Hematopoietic multipotent progenitor cell treated with erythropoietin and hydrocortisone succinate and interleukin-3 and kit ligand, for 17 days (in vitro differentiated cells): ENCODE measurements around the gene NIPSNAP2.
"Not testable (repeated sequence)": the region's sequence is repeated elsewhere in the genome, so short reads cannot be mapped to it uniquely, and the experiment has no call there.

Source experiments
- DNase-seq: peaks from one replicate; pipeline ENCODE4 v3.0.0-alpha.2; 2015; ENCODE audit warnings: low spot score

The NIPSNAP2 gene

DNA sequence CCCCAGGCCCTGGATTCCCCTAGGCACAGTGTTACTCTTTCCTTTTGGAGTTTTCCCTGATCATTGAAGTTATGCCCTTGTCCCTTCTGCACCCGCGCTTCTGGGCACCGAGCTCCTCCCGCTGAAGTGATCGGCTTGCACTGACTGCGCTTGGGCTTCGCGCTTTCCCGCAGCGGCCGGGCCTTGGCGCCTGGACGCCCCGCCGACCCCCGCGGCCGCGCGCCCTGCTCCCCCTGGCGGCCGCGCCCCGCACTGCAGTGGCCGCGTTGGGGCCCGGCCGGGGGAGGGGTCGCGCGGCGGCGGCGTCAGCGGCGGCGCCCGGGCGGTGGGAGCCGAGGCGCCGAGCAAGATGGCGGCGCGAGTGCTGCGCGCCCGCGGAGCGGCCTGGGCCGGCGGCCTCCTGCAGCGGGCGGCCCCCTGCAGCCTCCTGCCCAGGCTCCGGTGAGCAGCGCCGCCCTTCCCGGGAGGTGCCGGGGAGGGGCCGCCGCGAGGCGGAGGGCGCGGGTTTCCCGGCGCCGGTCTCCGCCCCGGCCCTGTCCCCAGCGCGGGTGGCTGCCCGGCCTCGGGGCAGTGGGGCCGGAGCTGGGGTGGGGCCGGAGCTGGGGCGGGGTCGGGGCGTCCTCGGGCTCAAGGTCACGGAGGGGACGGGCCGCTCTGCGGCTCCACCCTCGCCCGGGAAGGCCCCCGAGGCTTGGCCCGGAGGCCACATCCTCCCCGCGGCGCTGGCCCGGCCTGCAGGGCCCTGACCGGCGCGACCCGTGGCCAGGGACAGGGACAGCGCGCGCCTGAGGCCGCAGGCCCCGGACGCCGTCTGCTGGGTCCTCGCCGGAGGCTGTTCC lies at the start of gene NIPSNAP2:
NIPSNAP2 (plus strand) TSS at position 325 of the 839 bp plus-strand sequence; CDS start at position 350, 25 bp downstream.
- DNase-seq = peak; percentile 68

DNA sequence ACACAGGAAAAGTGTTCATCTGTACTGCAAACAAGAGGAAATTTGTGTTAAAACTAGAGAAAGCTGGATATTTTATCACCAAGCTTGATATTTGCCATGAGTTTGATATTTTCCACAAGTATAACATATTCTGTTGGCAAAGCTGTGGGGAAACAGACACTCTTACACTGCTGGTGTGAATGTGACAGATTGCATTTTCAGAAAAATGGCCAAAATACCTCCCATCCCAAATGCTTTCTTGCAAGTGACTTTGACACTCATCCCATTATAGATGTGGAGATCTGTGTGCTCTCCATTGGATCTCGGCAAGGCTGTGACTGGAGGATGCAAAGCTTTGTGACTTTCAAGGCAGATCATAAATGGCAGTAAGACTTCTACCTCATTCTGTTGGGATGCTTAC lies 46.6 kb upstream of the NIPSNAP2 start:
- no peak for DNase-seq

- DNase-seq = no peak
Observed at GRCh38 chr7:55928006-55928767, 36.2 kb upstream of the NIPSNAP2 start.

- no peak for DNase-seq
Observed at GRCh38 chr7:55931421-55932151, 32.8 kb upstream of the NIPSNAP2 start.

DNA sequence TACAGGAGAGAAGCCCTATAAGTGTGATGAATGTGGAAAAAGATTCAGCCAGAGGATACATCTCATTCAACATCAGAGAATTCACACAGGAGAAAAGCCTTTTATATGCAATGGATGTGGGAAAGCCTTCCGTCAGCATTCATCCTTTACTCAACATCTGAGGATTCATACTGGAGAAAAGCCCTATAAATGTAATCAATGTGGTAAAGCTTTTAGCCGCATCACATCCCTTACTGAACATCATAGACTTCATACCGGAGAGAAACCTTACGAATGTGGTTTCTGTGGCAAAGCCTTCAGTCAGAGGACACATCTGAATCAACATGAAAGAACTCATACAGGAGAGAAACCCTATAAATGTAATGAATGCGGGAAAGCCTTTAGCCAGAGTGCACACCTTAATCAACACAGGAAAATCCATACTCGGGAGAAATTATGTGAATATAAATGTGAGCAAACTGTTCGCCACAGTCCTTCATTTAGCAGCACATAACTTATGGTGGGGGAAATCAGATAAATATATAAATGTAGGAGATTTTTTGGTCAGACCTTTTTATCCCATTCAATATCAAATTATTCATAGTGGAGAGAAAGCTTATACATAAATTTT lies 24.8 kb upstream of the NIPSNAP2 start:
- no peak for DNase-seq

GRCh38 chr7:55946545-55946944 lies 17.8 kb upstream of the NIPSNAP2 start:
- no peak for DNase-seq

DNA sequence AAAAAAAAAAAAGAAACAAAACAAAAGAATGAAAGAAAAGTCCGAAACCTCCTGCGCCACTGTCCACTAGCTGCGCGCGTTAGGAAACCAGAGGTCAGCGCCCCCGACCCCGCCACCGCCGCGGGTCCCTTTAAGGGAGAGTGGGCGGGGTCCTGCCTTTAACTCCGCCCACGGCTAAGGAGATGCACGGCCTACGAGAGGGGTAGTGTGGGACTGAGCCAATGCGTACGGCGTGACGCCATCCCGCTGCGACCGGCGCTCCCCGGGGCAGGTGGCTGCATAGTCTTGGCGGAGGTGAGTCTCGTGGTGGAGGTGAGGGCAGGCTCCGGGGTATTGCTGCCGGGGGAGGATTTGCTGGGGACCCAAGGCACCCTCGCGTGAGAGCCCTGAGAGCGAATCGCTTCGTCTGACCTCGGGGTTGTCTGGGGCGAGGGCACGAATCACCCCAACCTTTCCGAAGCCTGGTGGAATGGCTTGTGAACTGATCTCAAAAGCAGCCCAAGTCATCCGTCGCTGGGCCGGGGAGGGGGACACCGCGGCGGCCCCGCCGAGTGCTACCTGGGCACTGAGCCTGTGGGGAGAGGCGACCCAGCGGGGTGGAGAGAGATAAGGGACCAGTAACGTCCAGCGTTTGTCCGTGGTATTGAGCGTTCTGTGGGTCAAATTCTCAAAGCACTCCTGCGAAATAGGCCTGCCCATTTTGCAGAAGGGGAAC lies 12.6 kb upstream of the NIPSNAP2 start, which contains the start of gene MRPS17:
MRPS17 (plus strand) TSS at position 241 of the 715 bp plus-strand sequence. CDS start 1,319 bp downstream, outside the sequence.
- DNase-seq = peak; percentile 81

- DNase-seq = not testable (repeated sequence)
Observed at GRCh38 chr7:55952352-55952671, 12.1 kb upstream of the NIPSNAP2 start.

GRCh38 chr7:55953707-55954475 lies 10.5 kb upstream of the NIPSNAP2 start:
- DNase-seq = no peak

GRCh38 chr7:55957190-55957589 lies 7.2 kb upstream of the NIPSNAP2 start:
- DNase-seq = no peak

GRCh38 chr7:55962014-55962413 lies 2.4 kb upstream of the NIPSNAP2 start:
- peak; percentile 15 for DNase-seq

- DNase-seq = no peak
Observed at GRCh38 chr7:55963584-55964168, 709 bp upstream of the NIPSNAP2 start.

- no peak for DNase-seq
Observed at GRCh38 chr7:55965100-55965470, 700 bp downstream of the NIPSNAP2 start.

GRCh38 chr7:55965805-55966421 lies 1.5 kb downstream of the NIPSNAP2 start:
- DNase-seq = no peak

GRCh38 chr7:55966851-55967250 lies 2.5 kb downstream of the NIPSNAP2 start:
- no peak for DNase-seq

- no peak for DNase-seq
Observed at GRCh38 chr7:55969391-55969790, 5.0 kb downstream of the NIPSNAP2 start.

GRCh38 chr7:55970561-55970960 lies 6.2 kb downstream of the NIPSNAP2 start:
- no peak for DNase-seq

DNA sequence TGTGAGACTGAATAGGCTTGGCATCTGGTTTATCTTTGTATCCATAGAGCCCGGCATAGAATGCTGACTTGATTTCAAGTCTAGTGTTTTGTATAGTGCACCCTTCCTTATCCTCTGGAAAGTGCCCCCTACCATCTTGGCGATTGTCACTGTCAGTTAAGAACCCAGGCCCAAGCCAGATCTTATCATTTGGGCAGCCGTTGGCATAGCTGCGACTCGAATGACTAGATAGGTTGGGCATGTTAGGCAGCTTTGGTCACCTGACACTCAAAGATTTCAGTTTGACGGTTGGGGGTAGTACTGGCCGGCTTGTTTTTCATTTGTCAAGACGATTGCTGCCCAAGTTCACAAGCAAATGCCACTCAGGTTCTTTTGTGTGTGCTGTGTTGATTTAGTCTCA lies 6.6 kb downstream of the NIPSNAP2 start:
- DNase-seq = peak; percentile 48

GRCh38 chr7:55973747-55974250 lies 9.4 kb downstream of the NIPSNAP2 start:
- DNase-seq = no peak
